GM12878 (cell line): ENCODE results near the gene CDCA5. TPM values are rescaled to one million over a fixed set of nuclear protein-coding genes. Genes with fewer than 3 reads are reported as not detected.

ENCODE experiments used
- ATAC-seq: fragments of 200-7000 bp; cut with Tn5 transposase; 3 replicates; pipeline ENCODE4 v1.9.1; 2020; ENCODE audit warnings: mild to moderate bottlenecking, moderate library complexity
- BruUV-seq: library from RNA; stranded (reverse); fragments of 400-500 nt; replicated peaks from 2 replicates; lab custom pipeline; 2021; lab: Mats Ljungman, UMichigan
- CTCF ChIA-PET: fragments of 300-600 bp; sonication (Branson Sonifier 250); formaldehyde crosslinking; extraction: SDS; loops from one replicate; lab custom pipeline; 2021; ENCODE audit warnings: inconsistent platforms; lab: Yijun Ruan, JAX
- POLR2A ChIA-PET: fragments of 350-600 bp; formaldehyde crosslinking; extraction: SDS; loops from one replicate; lab custom pipeline; 2021; ENCODE audit warnings: inconsistent platforms; lab: Charles Lee
- RAD21 ChIA-PET: fragments of 300-600 bp; sonication (Branson Sonifier 250); formaldehyde crosslinking; loops from one replicate; lab custom pipeline; 2023; ENCODE audit warnings: antibody characterized with exemption; ENCODE audit not compliant: unreplicated experiment; lab: Charles Lee
- SMC1A ChIA-PET: fragments of 300-600 bp; sonication (Branson Sonifier 250); formaldehyde crosslinking; loops from one replicate; lab custom pipeline; 2023; ENCODE audit not compliant: unreplicated experiment, uncharacterized antibody; lab: Charles Lee
- DNase-seq: peaks from one replicate; pipeline ENCODE4 v3.0.0-alpha.2; 2011; ENCODE audit warnings: low read depth, low spot score
- FAIRE-seq: peaks from 3 replicates; lab custom pipeline; 2011; peaks lifted over from hg19 to GRCh38; lab: Jason Lieb, UNC
- H2AFZ ChIP-seq: 2 replicates; pipeline ENCODE4 v1.6.0; 2011; ENCODE audit warnings: low read depth, low read length, control low read depth; ENCODE audit not compliant: control insufficient read depth
- H3K27ac ChIP-seq: 2 replicates; pipeline ENCODE4 v1.5.1; 2011; ENCODE audit warnings: control low read depth; ENCODE audit not compliant: control insufficient read depth, insufficient read depth
- H3K27me3 ChIP-seq, 2 experiments: replicated peaks in 1 of 2; 2 replicates each; pipeline versions ENCODE4 v1.6.0 to v1.6.1; 2011; ENCODE audit warnings: low read length in 1 of 2; ENCODE audit not compliant: control insufficient read depth in 2 of 2, insufficient read depth in 2 of 2
- H3K36me3 ChIP-seq, 2 experiments: 2 replicates each; pipeline ENCODE4 v1.5.1; 2011; ENCODE audit warnings: low read length in 1 of 2; ENCODE audit not compliant: control insufficient read depth in 2 of 2, insufficient read depth in 2 of 2
- H3K4me1 ChIP-seq: 2 replicates; pipeline ENCODE4 v1.6.1; 2011; ENCODE audit warnings: mild to moderate bottlenecking, low read length, moderate library complexity, mixed read lengths; ENCODE audit not compliant: control insufficient read depth, insufficient read depth
- H3K4me2 ChIP-seq: 2 replicates; pipeline ENCODE4 v1.6.0; 2011; ENCODE audit warnings: control low read depth; ENCODE audit not compliant: control insufficient read depth, insufficient read depth
- H3K4me3 ChIP-seq: fragments of 200-600 bp; sonication (generic); 2 replicates; pipeline ENCODE4 v1.5.1; 2016
- H3K79me2 ChIP-seq: 2 replicates; pipeline ENCODE4 v1.6.0; 2011; ENCODE audit warnings: low read length; ENCODE audit not compliant: control insufficient read depth, insufficient read depth
- H3K9ac ChIP-seq: 2 replicates; pipeline ENCODE4 v1.8.0; 2011; ENCODE audit warnings: low read length, control low read depth, mixed read lengths; ENCODE audit not compliant: control insufficient read depth, insufficient read depth
- H3K9me3 ChIP-seq: replicated peaks from 3 replicates; pipeline ENCODE4 v1.5.1; 2011; ENCODE audit warnings: mild to moderate bottlenecking, low read length; ENCODE audit not compliant: control insufficient read depth, insufficient read depth
- H4K20me1 ChIP-seq: 2 replicates; pipeline ENCODE4 v1.6.0; 2011; ENCODE audit not compliant: control insufficient read depth, insufficient read depth
- EZH2 ChIP-seq: IDR thresholded peaks from 2 replicates; pipeline ENCODE4 v1.6.1; 2012; ENCODE audit warnings: low read depth, mild to moderate bottlenecking, control low read depth, inconsistent platforms, low read length, borderline replicate concordance; ENCODE audit not compliant: control insufficient read depth
- KAT2A ChIP-seq: conservative IDR thresholded peaks from 2 replicates; pipeline ENCODE4 v1.6.1; 2011; ENCODE audit warnings: low read depth, low read length; ENCODE audit not compliant: control insufficient read depth
- LARP7 ChIP-seq: fragments of 450-650 bp; IDR thresholded peaks from 2 replicates; pipeline ENCODE4 v1.6.1; 2017; ENCODE audit warnings: mild to moderate bottlenecking
- MXI1 ChIP-seq: fragments of 150-350 bp; IDR thresholded peaks from 2 replicates; pipeline ENCODE4 v1.6.1; 2011; ENCODE audit warnings: low read depth, mild to moderate bottlenecking, inconsistent platforms, low read length, improper control_type of control experiment
- MYC ChIP-seq: IDR thresholded peaks from 2 replicates; pipeline ENCODE4 v1.6.1; 2011; ENCODE audit warnings: mild to moderate bottlenecking, low read length, moderate library complexity, inconsistent platforms; ENCODE audit not compliant: insufficient read depth, insufficient replicate concordance, insufficient read length, severe bottlenecking
- NBN ChIP-seq: fragments of 450-650 bp; IDR thresholded peaks from 2 replicates; pipeline ENCODE4 v1.6.1; 2016
- POLR2AphosphoS2 ChIP-seq: IDR thresholded peaks from 2 replicates; pipeline ENCODE4 v1.6.1; 2011; ENCODE audit warnings: low read depth, mild to moderate bottlenecking, low read length, improper control_type of control experiment, moderate library complexity
- RUNX3 ChIP-seq: IDR thresholded peaks from 2 replicates; pipeline ENCODE4 v1.6.1; 2012; ENCODE audit warnings: low read length, inconsistent platforms
- TARDBP ChIP-seq: IDR thresholded peaks from 2 replicates; pipeline ENCODE4 v1.6.1; 2016; ENCODE audit warnings: borderline replicate concordance
- TCF3 ChIP-seq: IDR thresholded peaks from 2 replicates; pipeline ENCODE4 v1.6.1; 2012; ENCODE audit warnings: low read depth, mild to moderate bottlenecking, low read length, borderline replicate concordance; ENCODE audit not compliant: insufficient read depth
- WGBS: methylation state at CpG from one replicate; pipeline ENCODE4 v1.1.6; 2016; ENCODE audit warnings: low lambda C conversion rate; ENCODE audit not compliant: insufficient replicate concordance, insufficient coverage; ENCODE audit errors: missing lambda C conversion rate; 5-methylcytosine and 5-hydroxymethylcytosine counted together
- in situ Hi-C: fragments of 300-500 bp; cut with MboI; formaldehyde crosslinking; loops from 9 replicates; pipeline ENCODE4 v1.14.3; 2018; ENCODE audit warnings: mixed read lengths
- intact Hi-C: fragments of 100-400 bp; cut with micrococcal nuclease; formaldehyde crosslinking; loops from one replicate; pipeline ENCODE4 v1.14.2; 2022; ENCODE audit not compliant: unreplicated experiment
- polyA plus RNA-seq, 11 experiments: library from polyadenylated mRNA; depleted of rRNA in 4 of 11; unstranded in 6 of 11; stranded (reverse) in 5 of 11; fragments of >200 nt; fragmentation: Nextera tagmentation in 4 of 11; fragmentation: Illumina TruSeq in 1 of 11; extraction: Ambion mirVana in 4 of 11; extraction: Trizol in 1 of 11; gene quantifications; 1 replicate in 1 of 11; 2 replicates in 10 of 11; pipeline versions ENCODE4 v1.2.1 to v1.2.3, GENCODE V29; 2011 to 2016; ENCODE audit warnings: inconsistent platforms in 2 of 11, missing spikeins in 2 of 11, low read depth in 1 of 11
- total RNA-seq, 4 experiments: library from RNA; depleted of rRNA in 3 of 4; stranded (reverse); fragments of >200 nt in 3 of 4; fragmentation: Illumina TruSeq in 1 of 4; extraction: Trizol in 1 of 4; gene quantifications; 2 replicates each; pipeline versions ENCODE4 v1.2.1 to v1.2.3, GENCODE V29; 2013 to 2021
- TF ChIP-seq, protein P1 (sequence below): fragments of 450-650 bp; IDR thresholded peaks from 2 replicates; pipeline ENCODE4 v1.6.1; 2016; ENCODE audit warnings: mild to moderate bottlenecking, moderate library complexity, borderline replicate concordance

Gene CDCA5
- total and polyA plus RNA-seq, 10 of the 15 experiments (the other 5 are each of a cell fraction or from before 2014, with no cell fraction given), result 21.2 to 107 (median 64.9) TPM

GRCh38 chr11:65051398-65051858, 32.4 kb downstream of the CDCA5 start (continued):
- TF ChIP-seq, protein P1, sequence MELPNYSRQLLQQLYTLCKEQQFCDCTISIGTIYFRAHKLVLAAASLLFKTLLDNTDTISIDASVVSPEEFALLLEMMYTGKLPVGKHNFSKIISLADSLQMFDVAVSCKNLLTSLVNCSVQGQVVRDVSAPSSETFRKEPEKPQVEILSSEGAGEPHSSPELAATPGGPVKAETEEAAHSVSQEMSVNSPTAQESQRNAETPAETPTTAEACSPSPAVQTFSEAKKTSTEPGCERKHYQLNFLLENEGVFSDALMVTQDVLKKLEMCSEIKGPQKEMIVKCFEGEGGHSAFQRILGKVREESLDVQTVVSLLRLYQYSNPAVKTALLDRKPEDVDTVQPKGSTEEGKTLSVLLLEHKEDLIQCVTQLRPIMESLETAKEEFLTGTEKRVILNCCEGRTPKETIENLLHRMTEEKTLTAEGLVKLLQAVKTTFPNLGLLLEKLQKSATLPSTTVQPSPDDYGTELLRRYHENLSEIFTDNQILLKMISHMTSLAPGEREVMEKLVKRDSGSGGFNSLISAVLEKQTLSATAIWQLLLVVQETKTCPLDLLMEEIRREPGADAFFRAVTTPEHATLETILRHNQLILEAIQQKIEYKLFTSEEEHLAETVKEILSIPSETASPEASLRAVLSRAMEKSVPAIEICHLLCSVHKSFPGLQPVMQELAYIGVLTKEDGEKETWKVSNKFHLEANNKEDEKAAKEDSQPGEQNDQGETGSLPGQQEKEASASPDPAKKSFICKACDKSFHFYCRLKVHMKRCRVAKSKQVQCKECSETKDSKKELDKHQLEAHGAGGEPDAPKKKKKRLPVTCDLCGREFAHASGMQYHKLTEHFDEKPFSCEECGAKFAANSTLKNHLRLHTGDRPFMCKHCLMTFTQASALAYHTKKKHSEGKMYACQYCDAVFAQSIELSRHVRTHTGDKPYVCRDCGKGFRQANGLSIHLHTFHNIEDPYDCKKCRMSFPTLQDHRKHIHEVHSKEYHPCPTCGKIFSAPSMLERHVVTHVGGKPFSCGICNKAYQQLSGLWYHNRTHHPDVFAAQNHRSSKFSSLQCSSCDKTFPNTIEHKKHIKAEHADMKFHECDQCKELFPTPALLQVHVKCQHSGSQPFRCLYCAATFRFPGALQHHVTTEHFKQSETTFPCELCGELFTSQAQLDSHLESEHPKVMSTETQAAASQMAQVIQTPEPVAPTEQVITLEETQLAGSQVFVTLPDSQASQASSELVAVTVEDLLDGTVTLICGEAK, result no peak

- ChIA-PET SMC1A (no interaction called here), RAD21 (no interaction called here), CTCF (no interaction called here), POLR2A (no interaction called here)
- BruUV-seq, result no TSS peak
- TF ChIP-seq EZH2, result no peak
- TF ChIP-seq TARDBP, result no peak
- no peak for TF ChIP-seq POLR2AphosphoS2
- TF ChIP-seq NBN, result no peak
- TF ChIP-seq MYC, result no peak
- no peak for TF ChIP-seq LARP7
- TF ChIP-seq RUNX3, result no peak
- no peak for TF ChIP-seq TCF3
- TF ChIP-seq MXI1, result no peak
- TF ChIP-seq KAT2A, result no peak
- Histone ChIP-seq H3K4me2 (peak overlapping the region; percentile 77), H3K36me3 (peaks cover 0 to 5% of the 10 kb centered on the region in 2 experiments; a peak in 3 of 4 replicates), H3K9me3 (no peaks in the 10 kb centered on the region), H3K4me1 (peaks cover 11% of the 10 kb centered on the region), H3K4me3 (no peak overlapping the region), H3K27ac (no peak overlapping the region), H3K27me3 (no peaks in the 10 kb centered on the region), H4K20me1 (no peaks in the 10 kb centered on the region), H3K79me2 (no peaks in the 10 kb centered on the region), H2AFZ (peak overlapping the region; percentile 66), H3K9ac (peak overlapping the region; percentile 19; the same call in 1 of the 2 replicates)
- intact Hi-C loops, result no loop called here
- FAIRE-seq (no peak), ATAC-seq (no peak), DNase-seq (no peak)
- 70% methylated on average over 52 of the region's 56 CpGs for WGBS
- in situ Hi-C loops, result no loop called here
Observed at GRCh38 chr11:65047581-65048422, 36.0 kb downstream of the CDCA5 start.
